GM12891 (cell line): ENCODE data around the gene TSPOAP1.

ENCODE experiments used
- PAX5 ChIP-seq: IDR thresholded peaks from 2 replicates; pipeline ENCODE4 v1.6.1; 2011; ENCODE audit warnings: low read length, moderate library complexity, mild to moderate bottlenecking; ENCODE audit not compliant: insufficient read depth, severe bottlenecking
- POLR2A ChIP-seq: IDR thresholded peaks from 2 replicates; pipeline ENCODE4 v1.6.1; 2011; ENCODE audit warnings: low read depth, low read length, control low read depth
- POLR2AphosphoS5 ChIP-seq: IDR thresholded peaks from 2 replicates; pipeline ENCODE4 v1.6.1; 2011; ENCODE audit warnings: low read depth, low read length, control low read depth
- POU2F2 ChIP-seq: IDR thresholded peaks from 2 replicates; pipeline ENCODE4 v1.6.1; 2011; ENCODE audit warnings: low read depth, mild to moderate bottlenecking, control low read depth, low read length, moderate library complexity
- SPI1 ChIP-seq: IDR thresholded peaks from 2 replicates; pipeline ENCODE4 v1.6.1; 2011; ENCODE audit warnings: low read depth, low read length, control low read depth
- TAF1 ChIP-seq: IDR thresholded peaks from 2 replicates; pipeline ENCODE4 v1.6.1; 2011; ENCODE audit warnings: low read depth, low read length, control low read depth

DNA sequence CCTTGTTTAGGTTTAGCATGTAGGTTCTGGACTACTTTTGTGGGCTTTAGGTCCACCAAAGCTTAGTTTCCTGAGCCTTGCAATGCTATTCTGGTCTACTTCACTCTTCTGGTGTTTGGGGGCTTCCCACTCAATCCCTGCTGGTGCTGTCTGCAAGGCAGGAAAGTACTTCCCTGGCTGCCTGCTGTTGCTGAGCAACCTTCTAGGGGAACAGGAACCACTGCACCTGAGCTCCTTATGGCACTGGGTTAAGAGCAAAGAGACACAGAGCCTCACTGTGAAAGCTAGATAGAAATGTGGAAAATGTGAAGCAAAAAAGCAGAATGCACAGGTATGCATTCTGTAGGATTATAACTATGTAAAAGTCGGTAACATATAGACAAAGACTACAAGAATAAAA is 64.8 kb downstream of the TSPOAP1 start:
- TF ChIP-seq POLR2A: no peak
- TF ChIP-seq TAF1: no peak
- no peak for TF ChIP-seq POLR2AphosphoS5
- no peak for TF ChIP-seq SPI1
- no peak for TF ChIP-seq POU2F2
- no peak for TF ChIP-seq PAX5
